COLO668 (cell line): ENCODE results near the gene NINL.
"Not testable (repeated sequence)": the region's sequence is repeated elsewhere in the genome, so short reads cannot be mapped to it uniquely, and the experiment has no call there.

Source experiments
- DNase-seq: peaks from one replicate; lab custom pipeline; 2025; ENCODE audit not compliant: unreplicated experiment; lab: John Stamatoyannopoulos, UW

The NINL gene

GRCh38 chr20:25503936-25504335, 81.4 kb downstream of the NINL start:
- no peak for DNase-seq

DNA sequence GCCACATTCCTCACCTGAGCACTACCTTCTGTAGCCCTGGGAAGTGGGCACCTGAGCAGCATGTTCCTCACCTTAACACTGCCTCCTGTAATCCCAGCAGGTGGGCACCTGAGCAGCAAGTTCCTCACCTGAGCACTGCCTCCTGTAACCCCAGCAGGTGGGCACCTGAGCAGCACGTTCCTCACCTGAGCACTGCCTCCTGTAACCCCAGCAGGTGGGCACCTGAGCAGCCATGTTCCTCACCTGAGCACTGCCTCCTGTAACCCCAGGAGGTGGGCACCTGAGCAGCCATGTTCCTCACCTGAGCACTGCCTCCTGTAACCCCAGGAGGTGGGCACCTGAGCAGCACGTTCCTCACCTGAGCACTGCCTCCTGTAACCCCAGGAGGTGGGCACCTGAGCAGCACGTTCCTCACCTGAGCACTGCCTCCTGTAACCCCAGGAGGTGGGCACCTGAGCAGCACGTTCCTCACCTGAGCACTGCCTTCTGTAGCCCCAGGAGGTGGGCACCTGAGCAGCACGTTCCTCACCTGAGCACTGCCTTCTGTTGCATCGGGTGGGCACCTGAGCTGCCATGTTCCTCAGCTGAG, 82.2 kb downstream of the NINL start:
- DNase-seq = not testable (repeated sequence)

DNA sequence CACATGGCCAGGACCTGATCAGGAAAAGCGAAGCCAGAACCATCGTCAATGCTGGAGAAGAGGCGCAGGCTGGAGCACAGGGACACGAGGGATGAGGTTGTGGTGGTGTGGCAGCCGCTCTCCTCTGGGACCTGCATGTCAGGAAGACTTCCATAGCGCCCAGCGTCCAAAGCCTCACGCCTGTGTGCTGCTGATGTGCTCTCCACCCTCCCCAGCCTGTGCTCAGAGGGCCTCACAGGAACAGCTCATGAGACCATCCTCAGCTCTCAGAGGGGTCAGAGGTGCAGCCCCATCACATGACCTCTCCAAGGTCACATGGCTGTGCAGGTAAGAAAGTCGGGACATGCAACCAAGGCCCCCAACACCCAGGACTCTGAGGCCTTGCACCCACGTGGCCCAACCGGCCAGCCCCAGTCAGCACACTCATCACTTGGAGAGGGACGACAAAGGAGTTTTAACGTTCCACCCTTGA, 84.4 kb downstream of the NINL start:
- no peak for DNase-seq

DNA sequence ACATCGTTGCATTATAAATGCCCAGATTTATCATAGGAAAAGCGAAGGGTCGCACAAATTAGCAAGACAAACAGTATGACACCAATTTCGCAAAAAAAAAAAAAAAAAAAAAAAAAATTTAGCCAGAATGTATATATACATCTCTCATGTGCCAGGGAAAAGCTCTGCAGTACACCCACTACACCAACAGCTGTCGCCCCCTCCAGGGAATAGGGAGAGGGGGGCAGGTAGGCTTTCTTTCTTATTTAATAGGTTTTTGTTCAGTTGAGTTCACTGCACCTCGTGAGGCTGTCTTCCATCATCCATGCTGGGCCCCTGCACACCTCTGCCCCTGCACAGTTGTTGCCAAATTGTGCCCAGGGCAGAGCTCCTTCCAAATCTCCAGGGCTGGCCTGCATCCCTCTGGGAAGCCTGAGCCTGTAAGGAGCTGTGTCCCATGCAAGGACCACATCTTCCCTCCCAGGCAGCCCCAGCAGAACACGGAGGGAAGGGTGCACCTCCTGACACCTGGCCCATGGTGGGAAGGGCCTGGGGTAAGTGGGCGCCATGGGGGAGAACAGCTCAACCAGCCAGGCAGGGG, 85.4 kb downstream of the NINL start:
- DNase-seq = no peak

DNA sequence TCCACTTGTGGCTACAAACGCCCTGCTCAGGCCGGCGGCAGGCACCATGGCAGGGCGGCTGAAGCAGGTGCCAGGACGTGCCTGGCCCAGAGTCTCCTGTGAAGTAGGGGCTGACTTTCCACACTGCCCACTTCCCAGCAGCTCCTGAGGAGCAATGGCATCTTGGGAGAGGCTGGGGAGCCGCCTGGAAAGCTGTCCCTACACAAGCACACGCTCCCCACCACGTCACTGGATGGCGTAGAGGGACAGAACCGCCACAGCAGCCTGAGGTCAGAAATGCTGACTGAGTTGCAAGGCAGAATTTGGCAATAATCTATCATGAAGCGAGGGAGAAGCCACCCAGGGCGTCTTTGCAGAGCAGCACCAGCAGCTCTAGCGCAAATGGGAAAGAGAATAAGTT, 86.3 kb downstream of the NINL start:
- DNase-seq = no peak

DNA sequence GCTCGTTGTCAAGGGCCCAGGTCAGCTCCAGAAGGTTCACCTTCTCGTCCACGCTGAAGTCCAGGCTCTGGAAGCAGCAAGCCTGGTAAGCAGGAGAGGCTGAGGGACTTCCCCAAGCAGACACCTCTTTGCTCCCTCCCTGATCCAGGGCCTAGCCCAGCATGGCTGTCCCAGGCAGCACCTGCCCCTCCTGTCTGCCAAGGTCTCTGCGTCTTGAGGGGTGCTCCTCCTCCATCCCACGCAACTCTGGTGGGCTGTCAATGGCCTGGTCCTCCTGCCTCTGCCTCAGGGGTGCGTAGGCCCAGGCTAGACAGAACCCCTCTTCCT, 87.1 kb downstream of the NINL start:
- no peak for DNase-seq

DNA sequence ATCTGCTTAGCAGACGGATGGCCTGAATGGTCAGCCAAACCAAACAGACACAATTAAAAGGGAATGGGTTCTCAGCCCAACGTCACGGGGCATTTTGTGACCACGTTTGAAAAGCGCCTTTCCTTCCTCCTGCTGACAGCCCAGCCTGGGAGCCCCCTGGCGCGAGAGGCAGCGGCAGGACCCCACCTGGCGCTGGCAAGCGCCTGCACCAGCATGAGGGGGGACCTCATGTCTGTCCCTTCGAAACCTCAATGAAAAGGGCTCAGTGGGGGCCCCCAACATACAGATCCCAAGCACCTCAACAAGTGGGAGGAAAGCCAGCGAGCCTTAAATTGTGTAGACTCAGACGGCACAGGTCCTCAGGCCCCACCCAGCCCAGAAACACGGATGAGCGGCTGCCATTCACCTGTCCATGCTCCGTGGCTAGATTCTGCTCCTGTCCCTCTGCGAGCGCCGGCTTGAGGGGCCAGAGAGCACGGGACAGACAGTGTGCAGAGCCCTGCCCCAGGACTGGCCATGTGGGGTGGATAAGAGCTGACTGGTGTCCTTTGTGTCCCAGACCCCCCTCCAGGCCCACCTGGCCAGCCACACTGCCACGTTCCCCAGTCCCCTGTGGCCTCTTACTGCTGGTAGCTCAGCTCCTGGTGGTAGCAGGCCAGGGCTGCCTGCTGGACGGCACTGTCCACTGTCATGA, 87.6 kb downstream of the NINL start:
- no peak for DNase-seq

GRCh38 chr20:25496968-25497401, 88.3 kb downstream of the NINL start:
- DNase-seq = peak; percentile 88

GRCh38 chr20:25496165-25496967, 89.0 kb downstream of the NINL start:
- DNase-seq = no peak

DNA sequence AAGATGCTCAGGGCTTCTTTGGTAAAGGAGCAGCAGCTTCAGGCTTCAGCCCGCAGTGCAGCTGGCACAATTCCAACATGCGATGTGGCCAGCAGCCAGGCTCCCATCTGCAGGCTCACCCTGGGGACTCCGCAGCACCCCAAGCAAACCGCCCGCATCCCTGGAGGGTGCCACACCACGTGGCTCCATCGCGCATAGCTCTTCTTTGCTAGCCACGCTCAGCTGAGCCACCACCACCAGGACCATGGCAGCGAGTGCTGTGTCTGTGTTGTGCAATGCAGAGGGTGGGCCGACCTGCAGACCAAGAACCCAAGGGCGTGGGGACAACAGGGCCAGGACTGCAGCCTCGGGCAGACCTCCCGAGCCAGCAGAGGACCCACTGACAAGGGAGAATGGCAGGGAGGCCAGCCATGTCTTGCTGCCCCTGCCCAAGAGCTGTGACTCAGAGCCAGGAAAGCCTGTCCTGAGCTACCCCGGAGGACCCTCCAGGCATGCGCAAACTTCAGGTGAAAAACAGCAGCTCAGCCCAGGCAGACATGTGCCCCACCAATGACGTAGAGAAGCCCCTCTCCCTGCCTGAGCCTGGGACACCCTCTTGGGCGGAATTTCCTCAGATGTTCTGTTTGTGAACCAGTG, 90.0 kb downstream of the NINL start:
- DNase-seq = no peak

DNA sequence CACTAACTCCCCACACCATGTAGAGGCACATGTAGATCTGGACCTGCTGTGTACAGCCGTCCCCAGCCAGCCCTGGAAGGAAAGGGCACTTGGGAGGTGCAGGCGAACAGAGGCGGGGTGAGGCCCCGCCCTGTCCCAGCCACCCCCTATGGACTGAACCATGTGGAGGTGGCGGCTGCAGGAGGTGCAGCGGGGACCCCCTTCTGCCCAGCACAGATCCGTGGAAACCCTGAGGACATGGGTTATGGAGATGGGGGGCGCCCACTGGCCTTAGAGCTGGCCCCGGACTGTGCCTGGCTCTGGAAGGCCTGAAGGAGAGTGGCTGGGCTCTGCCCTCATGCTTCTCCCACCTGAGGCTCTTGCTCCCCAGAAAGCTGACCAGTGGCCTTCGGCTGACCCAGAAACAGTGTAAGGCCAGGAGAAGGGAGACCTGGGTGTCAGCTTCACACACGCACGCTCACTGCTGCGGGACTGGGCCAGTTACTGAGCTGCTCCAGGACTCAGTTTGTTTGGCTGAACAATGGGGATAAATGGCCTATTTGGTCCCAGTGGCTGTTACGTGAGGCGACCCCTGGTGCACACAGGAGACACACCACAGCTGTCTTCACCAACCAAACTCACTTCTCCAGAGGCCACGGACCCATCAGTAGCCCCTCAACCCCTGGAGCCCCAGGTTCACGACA, 90.7 kb downstream of the NINL start:
- DNase-seq = no peak

DNA sequence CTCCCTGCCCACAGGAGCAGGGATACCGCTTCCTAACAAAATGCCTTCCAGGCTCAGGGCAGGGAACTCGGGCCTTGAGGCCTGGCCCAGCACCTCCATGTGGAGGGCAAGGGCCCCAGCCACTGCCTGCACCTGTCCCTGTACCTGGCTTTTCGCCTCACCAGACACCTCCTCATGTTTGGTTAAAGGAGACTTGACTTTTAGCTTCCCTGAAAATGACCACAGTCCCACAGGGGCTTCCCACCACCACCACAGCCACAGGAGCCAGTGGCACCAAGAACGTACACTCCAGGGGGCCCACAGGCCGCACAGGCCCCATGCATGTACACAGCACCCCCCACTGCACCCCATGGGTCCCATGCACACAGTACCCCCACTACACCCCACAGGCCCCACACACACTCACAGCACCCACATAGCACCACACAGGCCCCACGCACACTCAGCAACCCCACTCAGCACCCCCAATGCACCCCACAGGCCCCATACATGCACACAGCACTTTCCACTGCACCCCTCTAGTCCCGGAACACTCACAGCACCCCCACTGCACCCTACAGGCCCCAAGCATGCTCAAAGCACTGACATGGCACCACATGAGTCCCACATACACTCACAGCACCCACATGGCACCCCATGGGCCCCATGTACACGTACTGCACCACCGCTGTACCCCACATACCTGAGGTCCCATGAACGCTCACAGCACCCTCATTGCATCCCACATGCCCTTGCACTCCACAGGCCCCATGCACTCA, 91.4 kb downstream of the NINL start:
- DNase-seq = no peak

DNA sequence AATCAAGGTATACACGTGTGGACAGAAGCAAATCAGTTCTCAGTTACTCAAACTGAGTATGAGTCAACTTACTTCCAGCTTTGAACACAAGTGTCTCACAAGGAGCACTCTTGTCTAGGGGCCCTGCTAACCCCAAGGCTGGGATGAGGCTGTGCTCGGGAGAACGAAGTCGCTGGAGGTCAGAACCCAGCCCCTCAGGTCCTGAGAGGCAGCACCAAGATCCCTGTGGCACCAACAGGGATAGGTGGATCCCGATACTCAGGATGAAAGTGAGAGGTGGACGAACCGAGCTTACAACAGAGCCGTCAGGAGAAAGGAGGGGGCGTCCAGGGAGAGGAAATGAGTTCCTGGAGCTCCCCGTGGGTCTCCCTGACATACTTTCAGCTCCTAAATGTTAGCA, 92.2 kb downstream of the NINL start:
- DNase-seq = no peak

- DNase-seq = no peak
These were observed 93.8 kb downstream of the NINL start for GRCh38 chr20:25491446-25492038.

DNA sequence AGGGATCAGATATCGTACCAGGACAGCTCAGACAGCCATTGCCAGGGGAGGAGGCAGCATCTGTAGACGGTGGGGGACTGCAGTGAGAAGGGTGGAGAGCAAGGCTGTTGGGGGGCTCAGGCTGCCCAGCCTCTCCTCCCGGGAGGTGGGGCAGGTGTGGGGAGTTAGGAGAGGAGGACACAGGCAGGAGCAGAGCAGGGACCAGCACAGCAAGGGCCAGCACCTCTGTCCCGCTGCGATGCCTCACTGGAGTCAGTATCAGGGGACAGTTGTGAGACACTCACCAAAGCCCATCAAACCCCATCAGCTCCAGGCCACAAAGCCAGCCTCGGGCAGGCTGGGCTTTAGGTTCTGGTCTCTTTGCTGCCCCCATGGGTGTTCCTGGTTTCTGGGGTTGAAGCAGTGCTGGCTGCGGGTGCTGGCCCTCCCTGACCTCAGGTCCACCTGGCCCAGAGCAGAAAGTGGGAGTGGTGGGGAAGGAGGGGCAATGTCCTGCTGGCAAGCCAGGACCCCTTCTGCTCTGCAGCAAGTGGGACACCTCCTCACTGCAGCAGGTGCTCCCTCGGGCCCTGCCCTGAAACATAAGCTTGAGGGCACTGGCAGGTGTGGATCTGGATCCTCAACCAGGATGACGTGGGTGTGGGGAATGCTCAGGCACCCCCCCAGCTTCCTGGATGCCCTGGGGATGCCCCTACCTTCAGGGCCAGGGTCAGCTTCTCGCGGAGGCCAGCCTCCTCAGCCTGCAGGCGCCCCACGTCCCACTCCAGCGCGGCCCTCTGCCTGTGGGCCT, 94.5 kb downstream of the NINL start:
- no peak for DNase-seq

- no peak for DNase-seq
These were observed 96.0 kb downstream of the NINL start for GRCh38 chr20:25489221-25489871.

DNA sequence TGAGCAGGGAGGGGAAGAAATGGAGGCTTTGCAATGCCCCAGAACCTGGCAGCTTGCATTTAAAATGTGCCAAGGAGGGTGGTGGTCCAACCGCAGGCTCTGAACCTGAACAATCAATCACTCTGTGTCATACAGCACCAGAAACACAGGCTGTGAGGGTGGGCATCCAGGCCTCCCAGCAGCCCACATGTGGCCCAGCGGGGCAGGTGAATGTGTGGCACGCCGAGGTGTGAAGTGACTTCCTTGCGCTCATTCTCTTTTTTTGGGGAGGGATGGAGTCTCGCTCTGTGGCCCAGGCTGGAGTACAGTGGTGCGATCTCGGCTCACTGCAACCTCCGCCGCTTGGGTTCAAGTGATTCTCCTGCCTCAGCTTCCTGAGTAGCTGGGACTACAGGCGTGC, 97.4 kb downstream of the NINL start:
- no peak for DNase-seq

- DNase-seq = no peak
These were observed 98.0 kb downstream of the NINL start for GRCh38 chr20:25487306-25487705.
